ENCODE results near the gene SPG11. TPM values are rescaled to one million over a fixed set of nuclear protein-coding genes. Genes with fewer than 3 reads are reported as not detected.
A peak's percentile ranks its signal among the peaks of the same experiment; 100 is the strongest.

SPG11 gene
- total and polyA plus RNA-seq, 9 of the 15 experiments (the other 6 are each of a cell fraction or from before 2014, with no cell fraction given): 23.3 to 71.2 (median 45.6) TPM

DNA sequence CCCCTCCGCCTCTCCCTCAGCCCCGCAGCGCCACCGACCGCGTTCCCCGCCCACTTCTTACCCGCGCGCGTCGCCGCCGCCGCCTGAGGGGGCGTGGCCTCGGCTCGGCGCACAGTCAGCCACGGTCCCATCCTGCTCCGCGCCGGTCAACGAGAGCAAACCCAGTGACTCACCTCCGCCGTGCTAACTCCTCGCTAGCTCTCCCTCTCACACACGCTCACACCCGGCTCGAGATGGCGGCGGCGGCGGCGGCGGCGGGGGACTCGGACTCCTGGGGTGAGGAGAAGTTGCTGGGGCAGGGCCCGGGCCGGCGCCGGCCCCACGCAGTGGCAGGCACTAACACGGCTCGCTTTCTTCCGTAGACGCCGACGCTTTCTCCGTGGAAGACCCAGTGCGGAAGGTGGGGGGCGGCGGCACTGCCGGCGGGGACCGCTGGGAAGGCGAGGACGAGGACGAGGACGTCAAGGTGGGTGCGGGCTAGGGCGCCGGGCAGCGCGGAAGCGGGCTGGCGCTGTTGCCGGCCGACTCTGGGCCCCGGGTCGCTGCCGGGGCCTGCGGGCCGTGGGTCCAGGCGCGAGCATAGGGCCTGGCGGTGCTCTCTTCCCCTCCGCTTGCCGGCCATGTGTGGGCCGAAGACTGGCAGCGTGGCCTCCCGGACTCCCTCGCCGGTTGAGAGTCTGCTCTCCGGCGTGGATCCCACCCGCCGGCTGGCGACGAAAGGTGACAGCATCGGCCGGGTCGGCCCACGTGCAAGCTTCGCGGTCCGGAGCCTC lies 126.3 kb downstream of the SPG11 start, which contains the start of gene EIF3J (continued):
- TF ChIP-seq, protein P1, sequence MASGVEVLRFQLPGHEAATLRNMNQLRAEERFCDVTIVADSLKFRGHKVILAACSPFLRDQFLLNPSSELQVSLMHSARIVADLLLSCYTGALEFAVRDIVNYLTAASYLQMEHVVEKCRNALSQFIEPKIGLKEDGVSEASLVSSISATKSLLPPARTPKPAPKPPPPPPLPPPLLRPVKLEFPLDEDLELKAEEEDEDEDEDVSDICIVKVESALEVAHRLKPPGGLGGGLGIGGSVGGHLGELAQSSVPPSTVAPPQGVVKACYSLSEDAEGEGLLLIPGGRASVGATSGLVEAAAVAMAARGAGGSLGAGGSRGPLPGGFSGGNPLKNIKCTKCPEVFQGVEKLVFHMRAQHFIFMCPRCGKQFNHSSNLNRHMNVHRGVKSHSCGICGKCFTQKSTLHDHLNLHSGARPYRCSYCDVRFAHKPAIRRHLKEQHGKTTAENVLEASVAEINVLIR (CRISPR knock-in tag; IDR thresholded peaks at IDR 0.05): no peak
- TF ChIP-seq L3MBTL2 (IDR thresholded peaks at IDR 0.05) (peak; percentile 95), ZNF780A (CRISPR knock-in tag; IDR thresholded peaks at IDR 0.05) (no peak), LCOR (CRISPR knock-in tag; IDR thresholded peaks at IDR 0.05) (peak; percentile 13; the same call in 1 of the 2 replicates), RBM14 (IDR thresholded peaks at IDR 0.05; ENCODE audit: borderline replicate concordance, insufficient read depth, low read depth, low read length) (peak; percentile 94; the same call in 1 of the 2 replicates), POLR2B (IDR thresholded peaks at IDR 0.05; ENCODE audit: low read depth, partially characterized antibody) (peak; percentile 86), SMARCA4 (IDR thresholded peaks at IDR 0.05) (no peak), POLR3A (IDR thresholded peaks at IDR 0.05; ENCODE audit: borderline replicate concordance, extremely low read depth, insufficient read depth, insufficient read length) (no peak), ZNF408 (CRISPR knock-in tag; IDR thresholded peaks at IDR 0.05; ENCODE audit: low read depth) (no peak), COPS2 (conservative IDR thresholded peaks at IDR 0.05) (no peak), FOXK2 (conservative IDR thresholded peaks at IDR 0.05 in 1 of 2, IDR thresholded peaks at IDR 0.05 in 1 of 2; ENCODE audit: low read depth in 2 of 2) (no peak)
- TF ChIP-seq, protein P2, sequence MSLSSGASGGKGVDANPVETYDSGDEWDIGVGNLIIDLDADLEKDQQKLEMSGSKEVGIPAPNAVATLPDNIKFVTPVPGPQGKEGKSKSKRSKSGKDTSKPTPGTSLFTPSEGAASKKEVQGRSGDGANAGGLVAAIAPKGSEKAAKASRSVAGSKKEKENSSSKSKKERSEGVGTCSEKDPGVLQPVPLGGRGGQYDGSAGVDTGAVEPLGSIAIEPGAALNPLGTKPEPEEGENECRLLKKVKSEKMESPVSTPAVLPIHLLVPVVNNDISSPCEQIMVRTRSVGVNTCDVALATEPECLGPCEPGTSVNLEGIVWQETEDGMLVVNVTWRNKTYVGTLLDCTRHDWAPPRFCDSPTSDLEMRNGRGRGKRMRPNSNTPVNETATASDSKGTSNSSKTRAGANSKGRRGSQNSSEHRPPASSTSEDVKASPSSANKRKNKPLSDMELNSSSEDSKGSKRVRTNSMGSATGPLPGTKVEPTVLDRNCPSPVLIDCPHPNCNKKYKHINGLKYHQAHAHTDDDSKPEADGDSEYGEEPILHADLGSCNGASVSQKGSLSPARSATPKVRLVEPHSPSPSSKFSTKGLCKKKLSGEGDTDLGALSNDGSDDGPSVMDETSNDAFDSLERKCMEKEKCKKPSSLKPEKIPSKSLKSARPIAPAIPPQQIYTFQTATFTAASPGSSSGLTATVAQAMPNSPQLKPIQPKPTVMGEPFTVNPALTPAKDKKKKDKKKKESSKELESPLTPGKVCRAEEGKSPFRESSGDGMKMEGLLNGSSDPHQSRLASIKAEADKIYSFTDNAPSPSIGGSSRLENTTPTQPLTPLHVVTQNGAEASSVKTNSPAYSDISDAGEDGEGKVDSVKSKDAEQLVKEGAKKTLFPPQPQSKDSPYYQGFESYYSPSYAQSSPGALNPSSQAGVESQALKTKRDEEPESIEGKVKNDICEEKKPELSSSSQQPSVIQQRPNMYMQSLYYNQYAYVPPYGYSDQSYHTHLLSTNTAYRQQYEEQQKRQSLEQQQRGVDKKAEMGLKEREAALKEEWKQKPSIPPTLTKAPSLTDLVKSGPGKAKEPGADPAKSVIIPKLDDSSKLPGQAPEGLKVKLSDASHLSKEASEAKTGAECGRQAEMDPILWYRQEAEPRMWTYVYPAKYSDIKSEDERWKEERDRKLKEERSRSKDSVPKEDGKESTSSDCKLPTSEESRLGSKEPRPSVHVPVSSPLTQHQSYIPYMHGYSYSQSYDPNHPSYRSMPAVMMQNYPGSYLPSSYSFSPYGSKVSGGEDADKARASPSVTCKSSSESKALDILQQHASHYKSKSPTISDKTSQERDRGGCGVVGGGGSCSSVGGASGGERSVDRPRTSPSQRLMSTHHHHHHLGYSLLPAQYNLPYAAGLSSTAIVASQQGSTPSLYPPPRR (CRISPR knock-in tag; IDR thresholded peaks at IDR 0.05; ENCODE audit: borderline replicate concordance): no peak
- TF ChIP-seq, protein P3, sequence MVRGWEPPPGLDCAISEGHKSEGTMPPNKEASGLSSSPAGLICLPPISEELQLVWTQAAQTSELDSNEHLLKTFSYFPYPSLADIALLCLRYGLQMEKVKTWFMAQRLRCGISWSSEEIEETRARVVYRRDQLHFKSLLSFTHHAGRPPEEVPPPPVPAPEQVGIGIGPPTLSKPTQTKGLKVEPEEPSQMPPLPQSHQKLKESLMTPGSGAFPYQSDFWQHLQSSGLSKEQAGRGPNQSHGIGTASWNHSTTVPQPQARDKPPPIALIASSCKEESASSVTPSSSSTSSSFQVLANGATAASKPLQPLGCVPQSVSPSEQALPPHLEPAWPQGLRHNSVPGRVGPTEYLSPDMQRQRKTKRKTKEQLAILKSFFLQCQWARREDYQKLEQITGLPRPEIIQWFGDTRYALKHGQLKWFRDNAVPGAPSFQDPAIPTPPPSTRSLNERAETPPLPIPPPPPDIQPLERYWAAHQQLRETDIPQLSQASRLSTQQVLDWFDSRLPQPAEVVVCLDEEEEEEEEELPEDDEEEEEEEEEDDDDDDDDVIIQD (CRISPR knock-in tag; IDR thresholded peaks at IDR 0.05): no peak
- TF ChIP-seq, protein P4, sequence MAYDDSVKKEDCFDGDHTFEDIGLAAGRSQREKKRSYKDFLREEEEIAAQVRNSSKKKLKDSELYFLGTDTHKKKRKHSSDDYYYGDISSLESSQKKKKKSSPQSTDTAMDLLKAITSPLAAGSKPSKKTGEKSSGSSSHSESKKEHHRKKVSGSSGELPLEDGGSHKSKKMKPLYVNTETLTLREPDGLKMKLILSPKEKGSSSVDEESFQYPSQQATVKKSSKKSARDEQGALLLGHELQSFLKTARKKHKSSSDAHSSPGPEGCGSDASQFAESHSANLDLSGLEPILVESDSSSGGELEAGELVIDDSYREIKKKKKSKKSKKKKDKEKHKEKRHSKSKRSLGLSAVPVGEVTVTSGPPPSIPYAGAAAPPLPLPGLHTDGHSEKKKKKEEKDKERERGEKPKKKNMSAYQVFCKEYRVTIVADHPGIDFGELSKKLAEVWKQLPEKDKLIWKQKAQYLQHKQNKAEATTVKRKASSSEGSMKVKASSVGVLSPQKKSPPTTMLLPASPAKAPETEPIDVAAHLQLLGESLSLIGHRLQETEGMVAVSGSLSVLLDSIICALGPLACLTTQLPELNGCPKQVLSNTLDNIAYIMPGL (CRISPR knock-in tag; IDR thresholded peaks at IDR 0.05): peak; percentile 35; the same call in 1 of the 2 replicates

Measured in K562 (cell line).